Activated CD4-positive, alpha-beta T cell treated with anti-CD3 and anti-CD28 coated beads, Interleukin-2, Interleukin-6, amounts not matched to agents 100 ng/mL and 50 ng/mL, durations not matched to agents 16 hours and 8 hours (primary cell): Measurements from ENCODE around the gene ACER3.
"Not testable (repeated sequence)": the region's sequence is repeated elsewhere in the genome, so short reads cannot be mapped to it uniquely, and the experiment has no call there.

Experiments
- DNase-seq: peaks from one replicate; pipeline ENCODE4 v3.0.0-alpha.2; 2020

The ACER3 gene

GRCh38 chr11:76880314-76880713, 19.6 kb downstream of the ACER3 start:
- no peak for DNase-seq

- DNase-seq = no peak
Observed at GRCh38 chr11:76880956-76881355, 20.2 kb downstream of the ACER3 start.

GRCh38 chr11:76885390-76886097, 24.8 kb downstream of the ACER3 start:
- peak; percentile 18 for DNase-seq

GRCh38 chr11:76888989-76889388, 28.3 kb downstream of the ACER3 start:
- DNase-seq = no peak

- DNase-seq = no peak
Observed at GRCh38 chr11:76889411-76889975, 28.8 kb downstream of the ACER3 start.

GRCh38 chr11:76890329-76890728, 29.6 kb downstream of the ACER3 start:
- DNase-seq = no peak

GRCh38 chr11:76891285-76891684, 30.6 kb downstream of the ACER3 start:
- no peak for DNase-seq

GRCh38 chr11:76891793-76892192, 31.1 kb downstream of the ACER3 start:
- no peak for DNase-seq

- DNase-seq = no peak
Observed at GRCh38 chr11:76892306-76892705, 31.6 kb downstream of the ACER3 start.

- DNase-seq = no peak
Observed at GRCh38 chr11:76897233-76897632, 36.5 kb downstream of the ACER3 start.

- no peak for DNase-seq
Observed at GRCh38 chr11:76901144-76901543, 40.4 kb downstream of the ACER3 start.

- DNase-seq = not testable (repeated sequence)
Observed at GRCh38 chr11:76901622-76902021, 40.9 kb downstream of the ACER3 start.

GRCh38 chr11:76902121-76903014, 41.6 kb downstream of the ACER3 start:
- no peak for DNase-seq

- DNase-seq = no peak
Observed at GRCh38 chr11:76903325-76903724, 42.6 kb downstream of the ACER3 start.

- DNase-seq = no peak
Observed at GRCh38 chr11:76910620-76911414, 50.1 kb downstream of the ACER3 start.

- DNase-seq = no peak
Observed at GRCh38 chr11:76911415-76911808, 50.7 kb downstream of the ACER3 start.

- no peak for DNase-seq
Observed at GRCh38 chr11:76916712-76917111, 56.0 kb downstream of the ACER3 start.

GRCh38 chr11:76918941-76919386, 58.2 kb downstream of the ACER3 start:
- DNase-seq = peak; percentile 36

- no peak for DNase-seq
Observed at GRCh38 chr11:76919467-76919866, 58.7 kb downstream of the ACER3 start.

- peak; percentile 87 for DNase-seq
Observed at GRCh38 chr11:76919887-76920746, 59.4 kb downstream of the ACER3 start.

GRCh38 chr11:76927160-76927559, 66.4 kb downstream of the ACER3 start:
- no peak for DNase-seq

- no peak for DNase-seq
Observed at GRCh38 chr11:76935042-76935441, 74.3 kb downstream of the ACER3 start.
